Rectal smooth muscle tissue (tissue), 1 donor: ENCODE measurements around the gene WFIKKN1.

ENCODE experiments used
- H3K27ac ChIP-seq: one replicate; pipeline ENCODE4 v1.7.0; 2013; ENCODE audit warnings: low read depth, low read length, inconsistent platforms
- H3K27me3 ChIP-seq: one replicate; pipeline ENCODE4 v1.7.0; 2013; ENCODE audit warnings: low read length; ENCODE audit not compliant: control insufficient read depth, insufficient read depth
- H3K36me3 ChIP-seq: one replicate; pipeline ENCODE4 v1.7.0; 2013; ENCODE audit warnings: low read length; ENCODE audit not compliant: control insufficient read depth, insufficient read depth
- H3K4me1 ChIP-seq: one replicate; pipeline ENCODE4 v1.7.0; 2013; ENCODE audit warnings: low read length; ENCODE audit not compliant: control insufficient read depth, insufficient read depth
- H3K4me3 ChIP-seq: one replicate; pipeline ENCODE4 v1.7.0; 2013; ENCODE audit warnings: low read length
- H3K9ac ChIP-seq: one replicate; pipeline ENCODE4 v1.7.0; 2013; ENCODE audit warnings: low read length

Gene WFIKKN1

DNA sequence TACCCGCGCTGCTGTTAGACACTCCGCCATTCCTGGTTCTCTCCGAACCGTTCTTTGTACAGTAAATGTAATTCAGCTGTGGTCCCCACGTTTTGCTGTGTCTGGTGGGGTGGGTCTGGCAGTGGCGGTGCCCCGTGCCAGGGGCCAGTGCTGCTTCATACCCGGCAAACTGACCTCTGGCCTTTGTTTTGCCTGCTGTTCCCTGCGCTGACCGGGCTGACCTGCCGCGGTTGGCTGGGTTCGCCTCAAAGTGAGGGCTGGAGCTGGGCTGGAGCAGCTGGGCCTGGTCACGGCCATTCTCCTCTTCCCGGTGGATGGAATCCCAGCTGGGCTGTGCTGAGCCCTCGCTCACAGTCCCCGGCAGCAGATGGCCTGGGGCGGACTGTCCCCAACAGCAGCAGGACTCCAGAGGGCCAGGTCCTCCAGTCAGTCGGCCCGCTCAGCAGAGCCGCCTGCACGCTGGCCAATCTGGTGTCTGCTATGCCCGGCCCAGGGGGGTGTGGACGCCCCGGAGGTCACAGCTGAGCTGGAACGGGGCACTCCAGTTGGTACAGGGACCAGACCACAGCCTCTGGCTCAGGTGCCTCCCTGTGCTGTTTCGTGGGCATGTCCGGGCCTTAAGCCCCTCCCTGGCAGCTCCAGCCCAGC, 1.5 kb upstream of the WFIKKN1 start:
- H3K9ac ChIP-seq = no peak overlapping the region
- peaks cover 2% of the 10 kb centered on the region for H3K27me3 ChIP-seq
- H3K27ac ChIP-seq = no peak overlapping the region
- peaks cover 4% of the 10 kb centered on the region for H3K36me3 ChIP-seq
- H3K4me3 ChIP-seq = no peak overlapping the region
- no peaks in the 10 kb centered on the region for H3K4me1 ChIP-seq

DNA sequence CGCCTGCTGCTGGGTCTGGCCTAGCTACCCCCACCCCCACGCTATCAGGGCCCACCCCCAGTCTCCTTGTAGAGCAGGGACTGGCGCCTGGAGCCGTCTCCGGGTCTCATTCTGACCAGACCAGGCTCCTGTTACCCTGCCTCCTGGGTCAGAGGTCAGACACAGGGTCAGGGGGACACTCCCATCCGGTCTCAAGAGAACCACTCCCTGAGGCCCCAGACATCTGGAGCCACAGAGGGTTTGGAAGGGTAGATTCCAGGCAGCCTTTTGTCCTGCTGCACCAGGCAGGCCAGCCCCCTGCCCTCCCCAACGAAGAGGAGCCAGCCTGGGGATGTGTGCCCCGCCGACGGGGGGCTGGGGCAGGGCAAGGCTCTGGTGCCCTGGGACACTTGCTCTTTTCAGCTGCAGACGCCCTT, 944 bp upstream of the WFIKKN1 start:
- Histone ChIP-seq H3K4me1 (no peaks in the 10 kb centered on the region), H3K4me3 (no peak overlapping the region), H3K9ac (no peak overlapping the region), H3K36me3 (peaks cover 4% of the 10 kb centered on the region), H3K27ac (no peak overlapping the region), H3K27me3 (peaks cover 2% of the 10 kb centered on the region)

DNA sequence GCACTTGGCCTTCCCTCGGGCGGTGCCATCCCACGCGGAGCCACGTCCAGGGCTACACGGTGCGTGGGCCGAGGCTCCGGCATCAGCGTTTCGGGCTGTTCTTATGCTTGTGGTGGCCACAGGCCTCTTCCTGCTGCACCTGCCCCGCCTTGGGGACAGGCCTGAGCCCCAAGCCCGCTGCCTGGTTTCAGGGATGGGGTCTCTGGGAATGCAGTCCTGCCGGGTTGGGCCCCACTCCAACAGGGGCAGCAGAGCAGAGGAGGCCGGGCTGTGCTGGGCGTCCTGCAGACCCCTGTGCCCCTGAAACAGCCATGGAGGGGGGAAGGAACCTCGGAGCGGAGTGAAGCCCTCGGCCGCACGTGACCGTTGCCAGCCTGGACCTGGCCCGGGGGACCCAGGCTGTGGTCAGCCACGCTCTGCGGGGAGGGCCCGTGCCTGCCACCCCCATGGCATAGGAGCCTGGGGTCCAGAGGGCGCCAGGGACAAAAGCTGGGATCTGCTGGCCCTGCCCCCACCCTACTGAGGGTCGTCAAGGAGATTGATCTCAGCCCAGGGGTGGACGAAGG, 453 bp upstream of the WFIKKN1 start:
- no peak overlapping the region for H3K27ac ChIP-seq
- H3K36me3 ChIP-seq = peaks cover 4% of the 10 kb centered on the region
- H3K9ac ChIP-seq = no peak overlapping the region
- peaks cover 2% of the 10 kb centered on the region for H3K4me1 ChIP-seq
- no peak overlapping the region for H3K4me3 ChIP-seq
- H3K27me3 ChIP-seq = peaks cover 2% of the 10 kb centered on the region

DNA sequence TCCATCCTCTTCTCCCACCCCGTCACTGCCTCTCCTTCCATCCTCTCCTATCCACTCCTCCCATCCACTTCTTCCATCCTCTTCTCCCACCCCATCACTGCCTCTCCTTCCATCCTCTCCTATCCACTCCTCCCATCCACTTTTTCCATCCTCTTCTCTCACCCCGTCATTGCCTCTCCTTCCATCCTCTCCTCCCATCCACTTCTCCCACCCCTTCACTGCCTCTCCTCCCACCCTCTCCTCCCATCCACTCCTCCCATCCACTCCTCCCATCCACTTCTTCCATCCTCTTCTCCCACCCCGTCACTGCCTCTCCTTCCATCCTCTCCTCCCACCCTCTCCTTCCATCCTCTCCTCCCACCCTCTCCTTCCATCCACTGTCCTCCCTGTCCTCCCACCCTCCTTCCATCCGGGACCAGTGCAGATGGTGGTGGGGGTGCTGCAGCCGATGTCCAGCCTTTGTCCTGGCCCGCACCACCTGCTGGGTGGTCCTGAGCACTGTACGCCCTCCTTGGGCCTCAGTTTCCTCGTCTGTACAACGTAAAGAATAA, 1.1 kb downstream of the WFIKKN1 start:
- Histone ChIP-seq H3K36me3 (no peaks in the 10 kb centered on the region), H3K27me3 (peaks cover 2% of the 10 kb centered on the region), H3K27ac (no peak overlapping the region), H3K4me3 (no peak overlapping the region), H3K4me1 (peaks cover 4% of the 10 kb centered on the region), H3K9ac (no peak overlapping the region)

DNA sequence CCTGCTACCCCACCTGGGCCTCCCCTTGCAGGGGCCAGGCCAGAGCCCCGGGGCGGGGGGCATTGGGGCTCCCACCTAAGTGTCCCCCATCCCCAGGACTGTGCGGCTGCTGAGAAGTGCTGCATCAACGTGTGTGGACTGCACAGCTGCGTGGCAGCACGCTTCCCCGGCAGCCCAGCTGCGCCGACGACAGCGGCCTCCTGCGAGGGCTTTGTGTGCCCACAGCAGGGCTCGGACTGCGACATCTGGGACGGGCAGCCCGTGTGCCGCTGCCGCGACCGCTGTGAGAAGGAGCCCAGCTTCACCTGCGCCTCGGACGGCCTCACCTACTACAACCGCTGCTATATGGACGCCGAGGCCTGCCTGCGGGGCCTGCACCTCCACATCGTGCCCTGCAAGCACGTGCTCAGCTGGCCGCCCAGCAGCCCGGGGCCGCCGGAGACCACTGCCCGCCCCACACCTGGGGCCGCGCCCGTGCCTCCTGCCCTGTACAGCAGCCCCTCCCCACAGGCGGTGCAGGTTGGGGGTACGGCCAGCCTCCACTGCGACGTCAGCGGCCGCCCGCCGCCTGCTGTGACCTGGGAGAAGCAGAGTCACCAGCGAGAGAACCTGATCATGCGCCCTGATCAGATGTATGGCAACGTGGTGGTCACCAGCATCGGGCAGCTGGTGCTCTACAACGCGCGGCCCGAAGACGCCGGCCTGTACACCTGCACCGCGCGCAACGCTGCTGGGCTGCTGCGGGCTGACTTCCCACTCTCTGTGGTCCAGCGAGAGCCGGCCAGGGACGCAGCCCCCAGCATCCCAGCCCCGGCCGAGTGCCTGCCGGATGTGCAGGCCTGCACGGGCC, 1.9 kb downstream of the WFIKKN1 start:
- peaks cover 7% of the 10 kb centered on the region for H3K4me1 ChIP-seq
- no peak overlapping the region for H3K4me3 ChIP-seq
- H3K27ac ChIP-seq = no peak overlapping the region
- peaks cover 2% of the 10 kb centered on the region for H3K27me3 ChIP-seq
- H3K36me3 ChIP-seq = no peaks in the 10 kb centered on the region
- H3K9ac ChIP-seq = no peak overlapping the region

DNA sequence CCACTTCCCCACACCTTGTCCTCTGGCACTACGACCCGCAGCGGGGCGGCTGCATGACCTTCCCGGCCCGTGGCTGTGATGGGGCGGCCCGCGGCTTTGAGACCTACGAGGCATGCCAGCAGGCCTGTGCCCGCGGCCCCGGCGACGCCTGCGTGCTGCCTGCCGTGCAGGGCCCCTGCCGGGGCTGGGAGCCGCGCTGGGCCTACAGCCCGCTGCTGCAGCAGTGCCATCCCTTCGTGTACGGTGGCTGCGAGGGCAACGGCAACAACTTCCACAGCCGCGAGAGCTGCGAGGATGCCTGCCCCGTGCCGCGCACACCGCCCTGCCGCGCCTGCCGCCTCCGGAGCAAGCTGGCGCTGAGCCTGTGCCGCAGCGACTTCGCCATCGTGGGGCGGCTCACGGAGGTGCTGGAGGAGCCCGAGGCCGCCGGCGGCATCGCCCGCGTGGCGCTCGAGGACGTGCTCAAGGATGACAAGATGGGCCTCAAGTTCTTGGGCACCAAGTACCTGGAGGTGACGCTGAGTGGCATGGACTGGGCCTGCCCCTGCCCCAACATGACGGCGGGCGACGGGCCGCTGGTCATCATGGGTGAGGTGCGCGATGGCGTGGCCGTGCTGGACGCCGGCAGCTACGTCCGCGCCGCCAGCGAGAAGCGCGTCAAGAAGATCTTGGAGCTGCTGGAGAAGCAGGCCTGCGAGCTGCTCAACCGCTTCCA, 2.7 kb downstream of the WFIKKN1 start:
- no peak overlapping the region for H3K9ac ChIP-seq
- H3K4me1 ChIP-seq = peaks cover 7% of the 10 kb centered on the region
- no peaks in the 10 kb centered on the region for H3K36me3 ChIP-seq

DNA sequence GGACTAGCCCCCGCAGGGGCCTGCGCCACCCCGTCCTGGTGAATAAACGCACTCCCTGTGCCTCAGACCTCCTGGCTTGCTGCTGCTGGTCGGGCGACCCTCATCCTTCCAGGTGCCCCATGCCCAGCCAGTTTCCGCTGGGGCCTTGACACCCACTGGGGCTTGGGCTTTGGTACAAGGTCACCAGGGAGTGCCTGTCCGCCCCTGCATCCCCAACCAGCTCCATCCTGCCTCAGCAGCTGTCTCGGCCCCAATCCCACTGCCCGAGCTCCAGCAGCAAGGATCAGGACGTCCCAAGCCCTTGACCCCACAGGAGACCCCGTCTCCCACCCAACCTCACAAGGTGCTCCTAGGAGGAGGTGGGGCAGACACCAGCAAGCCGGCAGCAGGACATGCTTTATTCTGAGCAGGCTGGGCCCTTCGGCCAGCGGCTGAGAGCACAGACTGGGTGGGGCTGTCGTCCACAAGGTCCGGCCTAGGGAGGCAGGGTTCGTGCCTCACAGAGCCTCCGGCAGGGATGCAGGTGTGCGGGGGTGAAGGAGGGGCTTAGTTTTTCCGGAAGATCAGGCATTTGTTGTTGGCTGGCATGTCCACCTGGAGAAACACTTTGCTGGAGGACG, 3.4 kb downstream of the WFIKKN1 start:
- no peaks in the 10 kb centered on the region for H3K36me3 ChIP-seq
- no peak overlapping the region for H3K27ac ChIP-seq
- no peak overlapping the region for H3K9ac ChIP-seq
- H3K4me1 ChIP-seq = peaks cover 7% of the 10 kb centered on the region
- H3K4me3 ChIP-seq = no peak overlapping the region
- peaks cover 2% of the 10 kb centered on the region for H3K27me3 ChIP-seq

More for the DNA sequence above, 2.7 kb downstream of the WFIKKN1 start:
- peaks cover 2% of the 10 kb centered on the region for H3K27me3 ChIP-seq
- no peak overlapping the region for H3K4me3 ChIP-seq
- H3K27ac ChIP-seq = no peak overlapping the region

DNA sequence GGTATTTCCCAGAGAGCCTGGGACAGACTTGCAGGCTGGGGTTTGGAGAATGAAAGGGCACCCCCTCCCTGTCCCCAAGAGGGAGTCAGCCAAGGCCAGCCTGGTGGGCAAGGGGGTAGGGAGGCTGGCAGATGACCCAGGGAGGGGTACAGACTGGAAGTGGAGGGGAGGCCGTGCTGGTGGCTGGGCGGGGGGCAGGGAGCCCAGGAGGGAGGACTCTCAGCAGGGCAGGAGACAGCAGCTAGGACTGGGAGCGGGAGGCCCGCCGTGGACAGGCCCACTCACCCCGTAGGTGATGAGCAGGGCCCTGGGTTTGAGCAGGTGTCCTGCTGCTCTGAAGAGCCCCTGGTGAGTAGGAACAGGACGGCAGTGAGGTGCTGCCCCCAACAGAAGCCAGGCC, 4.2 kb downstream of the WFIKKN1 start:
- no peaks in the 10 kb centered on the region for H3K36me3 ChIP-seq
- peaks cover 2% of the 10 kb centered on the region for H3K27me3 ChIP-seq
- H3K4me3 ChIP-seq = no peak overlapping the region
- no peak overlapping the region for H3K9ac ChIP-seq
- H3K4me1 ChIP-seq = peaks cover 7% of the 10 kb centered on the region
- H3K27ac ChIP-seq = no peak overlapping the region

DNA sequence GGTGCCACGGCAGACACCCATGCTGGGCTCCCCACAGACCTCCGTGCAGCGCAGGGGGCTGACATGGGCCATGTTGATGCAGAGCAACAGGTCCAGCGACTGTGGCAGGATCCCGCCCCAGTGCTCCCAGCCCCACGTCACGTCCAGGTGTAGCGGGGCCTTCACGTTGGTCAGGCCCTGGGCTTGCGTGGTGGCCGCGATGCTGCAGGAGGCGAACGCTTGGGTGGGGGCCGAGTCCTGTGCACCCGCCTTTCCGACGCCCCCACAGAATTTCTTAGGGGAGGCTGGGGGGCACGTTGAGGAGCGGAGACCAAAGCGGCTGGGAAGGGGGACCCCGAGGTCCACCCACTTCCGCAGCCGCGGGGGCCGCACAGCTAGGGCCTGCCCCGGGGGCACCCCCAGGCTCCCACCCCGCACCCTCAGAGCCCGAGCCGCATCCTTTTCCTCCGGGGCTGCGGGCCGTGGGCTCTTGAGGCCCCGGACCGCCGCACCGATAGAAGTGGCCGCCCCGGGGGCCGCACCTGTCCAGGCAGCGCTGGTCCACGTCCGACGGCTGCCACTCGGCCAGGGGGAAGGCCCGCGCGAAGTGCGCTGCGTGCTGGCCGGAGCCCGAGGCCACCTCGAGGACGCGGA, 4.9 kb downstream of the WFIKKN1 start:
- Histone ChIP-seq H3K4me3 (peak overlapping the region; percentile 91), H3K27me3 (peaks cover 2% of the 10 kb centered on the region), H3K27ac (peak overlapping the region; percentile 24), H3K9ac (peak overlapping the region; percentile 53), H3K4me1 (peaks cover 7% of the 10 kb centered on the region), H3K36me3 (no peaks in the 10 kb centered on the region)

DNA sequence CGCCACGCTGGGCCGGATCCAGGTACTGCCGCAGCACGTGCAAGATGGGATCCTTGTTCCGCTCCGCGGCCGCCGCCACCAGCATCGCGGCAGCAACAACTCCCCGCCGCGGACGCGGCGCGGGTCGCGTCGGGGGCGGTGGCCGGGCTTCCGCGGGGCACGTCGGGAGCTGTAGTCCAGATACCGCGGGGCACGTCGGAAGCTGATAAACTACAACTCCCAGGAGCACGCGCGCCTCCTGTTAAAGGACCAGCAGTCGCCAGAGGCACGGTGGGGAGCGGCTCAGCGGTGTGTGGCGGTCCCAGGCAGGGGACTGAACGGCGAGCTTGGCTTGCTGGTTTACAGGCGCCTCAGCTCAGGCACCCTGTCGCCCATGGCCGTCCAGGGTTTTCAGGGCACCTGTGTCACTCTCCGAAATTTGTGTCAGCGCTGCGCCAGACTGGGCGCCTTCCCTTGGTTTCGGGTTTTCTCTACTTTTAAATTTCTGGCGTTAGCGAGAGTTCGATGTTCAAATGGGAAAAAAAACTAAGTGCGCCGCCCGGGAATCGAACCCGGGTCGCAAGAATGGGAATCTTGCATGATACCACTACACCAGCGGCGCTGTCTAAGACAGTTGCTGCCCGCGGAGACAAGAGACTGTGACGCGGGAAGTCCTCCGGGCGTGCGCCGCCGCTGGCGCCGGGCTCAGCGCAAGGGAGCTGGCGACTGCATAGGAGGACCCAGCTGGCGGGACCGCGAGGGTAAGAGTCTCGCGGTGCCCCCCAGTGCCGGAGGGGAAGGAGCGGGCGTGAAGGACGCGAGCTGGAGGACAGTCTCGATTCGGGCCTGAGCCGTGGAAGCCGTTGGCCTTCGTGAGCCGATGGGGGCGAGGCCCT, 5.7 kb downstream of the WFIKKN1 start, which contains the start of gene METTL26:
Gene METTL26, minus strand, starts transcription at position 100 of the 875 bp plus-strand sequence. Its CDS starts 15 bp downstream, at position 85.
- Histone ChIP-seq H3K4me1 (peaks cover 7% of the 10 kb centered on the region), H3K4me3 (peak within 1 kb of the TSS; percentile 91), H3K27ac (peak within 1 kb of the TSS; percentile 97), H3K27me3 (peaks cover 2% of the 10 kb centered on the region), H3K9ac (peak within 1 kb of the TSS; percentile 74), H3K36me3 (no peaks in the 10 kb centered on the region)
